ENCODE data around the gene SERPINE1.

- no peak for TF ChIP-seq POLR2A (IDR thresholded peaks at IDR 0.05)
- no peak for TF ChIP-seq EP300 (IDR thresholded peaks at IDR 0.05)
- TF ChIP-seq, protein P1, sequence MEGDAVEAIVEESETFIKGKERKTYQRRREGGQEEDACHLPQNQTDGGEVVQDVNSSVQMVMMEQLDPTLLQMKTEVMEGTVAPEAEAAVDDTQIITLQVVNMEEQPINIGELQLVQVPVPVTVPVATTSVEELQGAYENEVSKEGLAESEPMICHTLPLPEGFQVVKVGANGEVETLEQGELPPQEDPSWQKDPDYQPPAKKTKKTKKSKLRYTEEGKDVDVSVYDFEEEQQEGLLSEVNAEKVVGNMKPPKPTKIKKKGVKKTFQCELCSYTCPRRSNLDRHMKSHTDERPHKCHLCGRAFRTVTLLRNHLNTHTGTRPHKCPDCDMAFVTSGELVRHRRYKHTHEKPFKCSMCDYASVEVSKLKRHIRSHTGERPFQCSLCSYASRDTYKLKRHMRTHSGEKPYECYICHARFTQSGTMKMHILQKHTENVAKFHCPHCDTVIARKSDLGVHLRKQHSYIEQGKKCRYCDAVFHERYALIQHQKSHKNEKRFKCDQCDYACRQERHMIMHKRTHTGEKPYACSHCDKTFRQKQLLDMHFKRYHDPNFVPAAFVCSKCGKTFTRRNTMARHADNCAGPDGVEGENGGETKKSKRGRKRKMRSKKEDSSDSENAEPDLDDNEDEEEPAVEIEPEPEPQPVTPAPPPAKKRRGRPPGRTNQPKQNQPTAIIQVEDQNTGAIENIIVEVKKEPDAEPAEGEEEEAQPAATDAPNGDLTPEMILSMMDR (IDR thresholded peaks at IDR 0.05), result no peak
- no peak for TF ChIP-seq POLR2AphosphoS5 (IDR thresholded peaks at IDR 0.05)
These were observed 35.8 kb downstream of the SERPINE1 start for GRCh38 chr7:101162551-101163278.

Data from suprapubic skin (tissue), 4 donors.